Natural killer cell treated with Interleukin-12 subunit alpha and Interleukin-12 subunit beta and Interleukin-15 and Interleukin-18, amount 100 ng/mL, for 72 hours (primary cell): ENCODE data around the gene KLHL29. TPM values are rescaled to one million over a fixed set of nuclear protein-coding genes. Genes with fewer than 3 reads are reported as not detected.

Experiments used
- ATAC-seq, 2 donors: fragments of 150-1000 bp; cut with Tn5 transposase in 1 of 2; sonication (Bioruptor Pico), chemical (Tn5 transposase) in 1 of 2; 2 replicates each; pipeline ENCODE4 v1.10.0; 2021
- DNase-seq: peaks from one replicate; pipeline ENCODE4 v3.0.0; 2022; ENCODE audit warnings: low spot score
- H3K27ac Mint-ChIP-seq, 2 donors: 1 replicate in 1 of 2; 2 replicates in 1 of 2; pipeline ENCODE4 v1.8.0; 2022; ENCODE audit warnings: mixed read lengths in 2 of 2, mild to moderate bottlenecking in 1 of 2, moderate library complexity in 1 of 2
- H3K27me3 Mint-ChIP-seq, 2 donors: 1 replicate in 1 of 2; 2 replicates in 1 of 2; pipeline ENCODE4 v1.8.0; 2022; ENCODE audit warnings: mixed read lengths in 2 of 2
- H3K36me3 Mint-ChIP-seq: one replicate; pipeline ENCODE4 v1.8.0; 2022; ENCODE audit warnings: mixed read lengths
- H3K4me1 Mint-ChIP-seq, 2 donors: 1 replicate in 1 of 2; 2 replicates in 1 of 2; pipeline ENCODE4 v1.8.0; 2022; ENCODE audit warnings: low read depth in 2 of 2, mixed read lengths in 2 of 2, mild to moderate bottlenecking in 1 of 2
- H3K4me3 Mint-ChIP-seq: one replicate; pipeline ENCODE4 v1.8.0; 2022; ENCODE audit warnings: mixed read lengths
- H3K9me3 Mint-ChIP-seq: 2 replicates; pipeline ENCODE4 v1.8.0; 2022; ENCODE audit warnings: mixed read lengths
- total RNA-seq, 2 donors: library from RNA; stranded (reverse); gene quantifications; one replicate each; pipeline ENCODE4 v1.2.3, GENCODE V29; 2022

The KLHL29 gene
- total RNA-seq, 2 donors from 2014 or later, result 0.11 to 0.12 TPM

DNA sequence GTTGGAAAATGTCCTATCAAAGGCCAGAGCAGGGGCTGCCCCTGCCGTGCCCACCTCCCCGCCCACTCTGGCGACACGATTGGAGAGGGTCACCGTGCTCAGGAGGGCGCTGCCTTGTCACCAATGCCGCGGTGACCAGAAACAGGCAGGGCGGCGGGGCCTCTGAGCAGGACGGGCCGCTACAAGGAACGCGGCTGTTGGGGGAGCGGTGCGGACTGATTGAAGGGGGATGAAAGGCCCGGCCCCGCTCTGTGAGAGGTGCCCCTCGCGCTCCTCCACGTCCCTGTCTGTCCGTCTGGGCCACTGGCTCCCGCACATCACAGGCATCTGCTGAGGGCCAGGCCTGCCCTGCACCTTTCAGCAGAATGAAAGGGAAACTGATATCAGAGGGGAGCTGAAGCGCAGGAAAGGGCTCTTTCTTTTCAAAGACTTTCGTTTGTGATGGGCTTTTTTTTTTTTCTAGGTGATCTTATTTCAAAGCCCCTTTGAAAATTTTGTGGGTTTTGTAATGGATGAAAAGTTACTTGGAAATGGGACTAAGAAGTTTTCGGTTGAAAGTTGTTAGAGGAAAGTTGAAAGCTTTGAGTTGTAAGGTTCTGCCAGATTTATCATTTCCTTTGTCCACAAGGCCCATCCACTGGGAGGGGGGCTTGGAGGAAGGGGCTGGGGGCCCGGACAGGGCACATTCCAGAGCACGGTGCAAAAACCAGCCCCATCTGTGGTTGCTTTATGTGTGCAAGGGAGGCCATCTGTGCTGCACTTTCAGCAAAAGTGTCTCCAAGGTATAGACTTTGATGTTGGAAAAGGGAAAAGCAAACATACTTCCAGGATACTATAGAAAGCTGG, 244.2 kb downstream of the KLHL29 start:
- Mint-ChIP-seq H3K36me3 (no peaks in the 10 kb centered on the region), H3K9me3 (peaks cover 3% of the 10 kb centered on the region), H3K4me3 (no peak overlapping the region), H3K27me3 (no peaks in the 10 kb centered on the region), H3K27ac (no peak overlapping the region), H3K4me1 (no peaks in the 10 kb centered on the region)
- ATAC-seq, result no peak
- no peak for DNase-seq

DNA sequence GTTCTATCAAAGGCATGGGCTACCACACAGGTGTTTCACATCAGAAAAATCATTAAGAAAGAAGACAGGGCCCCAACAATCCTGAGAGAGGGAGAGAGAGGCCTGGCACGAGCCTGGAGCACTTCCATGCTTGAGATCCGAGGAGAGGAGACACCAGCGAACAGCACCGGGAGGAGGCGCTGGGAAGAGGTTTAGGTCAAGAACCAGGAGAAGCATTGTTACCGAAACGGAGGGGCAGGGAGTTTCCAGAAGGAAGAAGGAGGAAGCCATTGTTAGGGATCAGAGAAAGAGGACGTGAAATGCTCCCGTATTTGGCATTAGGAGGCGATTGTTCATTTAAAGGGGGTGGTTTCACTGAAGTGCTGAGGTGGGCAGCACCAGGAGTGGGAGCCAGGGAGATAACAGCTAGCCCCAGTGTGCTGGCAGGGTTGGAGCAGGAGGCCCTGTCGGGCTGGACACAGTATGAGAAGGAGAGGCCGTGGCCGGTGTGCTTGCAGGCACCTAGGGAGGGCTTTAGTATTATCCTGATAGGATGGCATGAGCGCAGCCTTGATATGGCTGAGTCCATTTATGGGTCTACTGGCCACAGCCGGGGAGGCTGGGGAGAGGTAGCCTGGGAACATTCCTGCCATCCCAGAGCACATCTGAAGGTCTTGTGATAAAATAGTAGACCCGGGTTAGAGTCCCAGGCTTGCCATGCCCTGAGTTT, 244.9 kb downstream of the KLHL29 start:
- ATAC-seq (no peak), DNase-seq (peak; percentile 13)
- H3K27ac Mint-ChIP-seq, result no peak overlapping the region
- H3K27me3 Mint-ChIP-seq, result no peaks in the 10 kb centered on the region
- H3K4me3 Mint-ChIP-seq, result no peak overlapping the region
- H3K9me3 Mint-ChIP-seq, result no peaks in the 10 kb centered on the region
- H3K36me3 Mint-ChIP-seq, result no peaks in the 10 kb centered on the region
- no peaks in the 10 kb centered on the region for H3K4me1 Mint-ChIP-seq

DNA sequence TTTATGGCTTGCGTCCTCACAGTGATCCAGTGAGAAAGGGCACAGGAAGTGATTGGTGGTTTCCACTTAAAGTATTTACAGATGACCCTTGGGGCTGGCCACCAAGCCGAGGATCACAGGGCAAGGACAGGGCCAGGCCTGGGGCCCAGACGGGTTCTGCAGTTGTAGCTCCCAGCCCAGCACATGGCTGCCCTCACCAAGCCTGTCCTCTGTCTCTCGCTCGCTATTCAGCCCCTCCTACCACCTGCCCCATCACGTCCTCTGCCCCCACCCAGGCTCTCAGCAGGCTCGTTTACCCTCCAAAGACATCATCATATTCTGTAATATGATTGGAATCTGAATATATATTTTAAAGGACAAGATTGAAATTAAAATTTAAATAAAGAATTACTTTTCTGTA, 246.0 kb downstream of the KLHL29 start:
- H3K9me3 Mint-ChIP-seq, result no peaks in the 10 kb centered on the region
- DNase-seq, result no peak
- no peak overlapping the region for H3K4me3 Mint-ChIP-seq
- ATAC-seq, result no peak
- no peaks in the 10 kb centered on the region for H3K27me3 Mint-ChIP-seq
- H3K36me3 Mint-ChIP-seq, result no peaks in the 10 kb centered on the region
- no peak overlapping the region for H3K27ac Mint-ChIP-seq
- no peaks in the 10 kb centered on the region for H3K4me1 Mint-ChIP-seq

DNA sequence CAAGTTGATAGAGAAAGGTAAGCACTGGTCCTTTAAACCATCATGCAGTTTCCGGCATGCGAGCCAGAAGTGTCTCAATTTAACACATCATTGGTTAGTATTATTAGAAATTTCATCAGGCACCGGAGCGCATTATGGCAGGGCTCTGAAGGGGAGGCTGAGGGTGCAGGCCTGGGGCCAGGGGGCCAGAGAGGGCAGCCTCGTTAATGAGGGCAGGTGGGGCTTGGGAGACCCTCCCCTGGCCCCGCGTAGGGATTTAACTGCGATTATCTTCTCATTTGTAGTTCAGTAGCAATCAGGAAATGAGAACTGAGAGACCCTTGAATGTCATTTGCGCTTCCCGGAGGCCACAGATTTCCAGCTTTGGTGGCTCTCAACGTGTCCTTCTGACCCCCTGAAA, 246.4 kb downstream of the KLHL29 start:
- Mint-ChIP-seq H3K4me3 (no peak overlapping the region), H3K9me3 (no peaks in the 10 kb centered on the region), H3K4me1 (no peaks in the 10 kb centered on the region), H3K27me3 (no peaks in the 10 kb centered on the region), H3K36me3 (no peaks in the 10 kb centered on the region), H3K27ac (no peak overlapping the region)
- ATAC-seq (no peak), DNase-seq (no peak)

DNA sequence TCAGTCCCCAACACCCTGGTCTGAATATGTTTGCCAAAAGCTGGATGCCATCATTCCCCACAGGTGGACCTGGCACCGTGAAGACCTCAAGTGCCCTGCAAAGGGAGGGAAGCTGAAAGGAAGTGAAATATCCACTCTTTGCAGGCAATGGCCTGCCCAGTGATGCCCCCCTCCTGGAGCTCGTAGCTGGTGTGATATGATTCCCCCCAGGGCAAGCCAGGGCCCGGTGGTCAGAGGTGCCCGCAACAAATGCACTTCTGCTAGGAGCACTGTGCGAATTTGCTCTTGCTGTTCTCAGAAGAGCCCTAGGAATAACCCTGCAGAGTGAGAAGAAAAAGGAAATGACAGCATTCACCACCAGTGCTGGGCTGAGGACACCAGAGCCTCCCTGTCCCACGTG, 247.4 kb downstream of the KLHL29 start:
- no peak overlapping the region for H3K4me3 Mint-ChIP-seq
- H3K36me3 Mint-ChIP-seq, result no peaks in the 10 kb centered on the region
- no peak overlapping the region for H3K27ac Mint-ChIP-seq
- no peaks in the 10 kb centered on the region for H3K9me3 Mint-ChIP-seq
- no peaks in the 10 kb centered on the region for H3K27me3 Mint-ChIP-seq
- ATAC-seq (no peak), DNase-seq (no peak)
- no peaks in the 10 kb centered on the region for H3K4me1 Mint-ChIP-seq

DNA sequence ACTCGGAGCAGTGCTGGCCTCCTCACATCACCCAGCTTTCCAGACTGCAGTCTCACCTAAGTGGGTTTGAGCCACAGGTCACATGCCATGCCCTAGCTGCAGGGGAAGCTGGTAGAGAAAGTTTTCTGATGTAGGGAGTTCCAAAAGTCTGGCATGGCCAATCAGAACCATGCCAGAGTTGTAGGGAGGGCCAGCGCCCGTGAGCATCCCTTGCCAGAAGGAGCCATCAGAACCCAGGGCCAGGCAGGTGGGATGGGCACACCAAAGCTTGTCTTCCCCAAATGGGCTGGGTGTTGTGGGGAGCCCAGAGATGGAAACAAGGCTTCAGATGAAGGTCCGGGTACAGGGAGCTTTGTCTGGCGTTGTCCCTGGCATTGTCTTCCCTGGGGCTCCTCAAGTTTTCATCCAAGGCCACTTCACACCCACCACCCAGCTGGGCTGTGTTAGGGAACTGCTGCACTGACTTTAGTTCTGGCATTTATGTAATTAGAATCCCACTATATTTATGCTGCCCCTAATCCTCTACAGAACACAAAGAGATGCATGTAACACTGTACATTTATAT, 247.9 kb downstream of the KLHL29 start:
- Mint-ChIP-seq H3K4me1 (no peaks in the 10 kb centered on the region), H3K27ac (no peak overlapping the region), H3K4me3 (no peak overlapping the region), H3K9me3 (no peaks in the 10 kb centered on the region), H3K36me3 (no peaks in the 10 kb centered on the region), H3K27me3 (no peaks in the 10 kb centered on the region)
- DNase-seq, result no peak
- no peak for ATAC-seq

DNA sequence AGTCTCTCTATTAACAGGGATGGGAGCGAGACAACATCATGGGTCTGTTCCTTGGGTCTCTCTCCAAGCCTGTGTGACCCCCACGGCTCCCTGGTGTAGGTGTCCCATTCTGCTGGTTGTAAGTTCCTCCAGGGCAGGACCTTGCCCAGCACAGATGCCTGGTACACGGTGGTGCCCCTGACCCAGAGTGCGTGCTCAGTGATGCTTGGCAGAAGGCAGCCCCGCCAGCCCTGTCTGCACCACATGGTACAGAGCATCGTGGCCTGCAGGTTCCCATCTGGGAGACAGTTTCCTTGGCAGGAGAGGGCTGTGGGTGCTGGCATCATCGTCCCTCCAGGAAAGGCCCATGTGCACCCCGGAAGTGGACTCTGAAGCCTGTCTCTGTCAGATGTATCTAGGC, 249.0 kb downstream of the KLHL29 start:
- no peak for ATAC-seq
- H3K36me3 Mint-ChIP-seq, result no peaks in the 10 kb centered on the region
- H3K27me3 Mint-ChIP-seq, result no peaks in the 10 kb centered on the region
- no peak overlapping the region for H3K27ac Mint-ChIP-seq
- no peaks in the 10 kb centered on the region for H3K4me1 Mint-ChIP-seq
- no peaks in the 10 kb centered on the region for H3K9me3 Mint-ChIP-seq
- H3K4me3 Mint-ChIP-seq, result no peak overlapping the region
- no peak for DNase-seq

DNA sequence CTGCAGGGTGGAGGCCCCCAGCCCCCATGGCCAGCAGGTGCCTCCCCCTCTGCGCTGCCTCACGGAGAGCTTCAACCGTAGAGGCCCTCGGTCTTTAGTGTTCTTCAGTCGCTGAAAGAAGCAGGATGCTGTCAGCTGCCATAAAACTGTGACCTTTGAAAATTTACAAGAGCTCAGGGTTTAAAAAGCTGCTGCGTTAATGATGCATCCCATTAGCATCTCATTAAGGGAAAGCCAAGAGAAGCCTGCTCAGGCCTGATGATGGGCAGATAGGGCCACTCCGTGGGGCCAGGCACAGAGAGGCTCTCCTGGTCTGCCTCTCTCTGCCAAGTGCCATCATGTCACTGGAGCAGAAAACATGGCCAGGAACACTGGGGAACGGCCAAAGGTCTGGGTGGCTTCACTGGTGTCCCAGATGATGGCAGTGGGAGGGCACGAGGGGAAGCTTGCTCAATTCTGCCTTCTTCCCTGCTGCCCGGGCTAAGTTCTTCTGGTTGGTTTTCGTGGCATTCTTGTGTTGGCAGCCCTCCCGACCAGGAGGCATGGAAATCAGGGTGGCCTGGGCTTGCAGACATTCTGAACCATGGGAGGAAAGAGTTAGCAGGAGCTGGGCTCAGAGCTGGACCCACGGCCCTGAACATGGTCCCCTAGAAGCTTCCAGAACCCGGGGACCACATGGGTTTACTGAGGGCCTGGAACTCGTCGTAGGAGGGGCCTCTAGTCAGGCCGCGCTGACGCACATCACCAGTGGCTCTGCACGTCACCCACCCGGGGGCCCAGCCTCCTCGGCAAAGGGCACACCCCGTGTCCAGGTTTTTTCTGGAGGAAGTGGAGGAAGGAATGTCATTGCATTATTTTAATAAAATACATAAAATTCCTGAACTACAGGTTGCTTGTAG, 250.7 kb downstream of the KLHL29 start:
- Mint-ChIP-seq H3K9me3 (no peaks in the 10 kb centered on the region), H3K4me1 (no peaks in the 10 kb centered on the region), H3K27ac (no peak overlapping the region), H3K4me3 (no peak overlapping the region), H3K27me3 (no peaks in the 10 kb centered on the region), H3K36me3 (no peaks in the 10 kb centered on the region)
- DNase-seq (no peak), ATAC-seq (no peak)

DNA sequence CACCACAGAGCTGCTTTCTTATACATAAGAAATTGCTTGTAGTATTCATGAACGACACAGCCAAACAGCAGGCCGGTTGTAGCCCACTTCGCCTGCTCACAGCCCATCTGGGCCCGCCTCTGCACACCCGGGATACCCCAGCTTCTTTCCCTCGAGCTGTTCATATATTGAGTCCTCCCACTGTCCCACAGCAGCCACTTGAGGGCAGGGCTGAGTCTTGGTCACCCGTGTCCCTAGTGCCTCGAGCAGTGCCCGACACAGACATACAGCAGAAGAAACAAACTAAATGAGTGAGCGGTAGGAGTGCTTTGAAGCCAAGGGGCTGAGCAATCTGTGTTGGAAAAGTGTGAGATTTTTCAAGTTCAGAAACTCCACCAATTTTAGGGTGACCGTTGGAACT, 251.4 kb downstream of the KLHL29 start:
- Mint-ChIP-seq H3K9me3 (no peaks in the 10 kb centered on the region), H3K36me3 (no peaks in the 10 kb centered on the region), H3K27ac (no peak overlapping the region), H3K27me3 (no peaks in the 10 kb centered on the region), H3K4me3 (no peak overlapping the region), H3K4me1 (no peaks in the 10 kb centered on the region)
- ATAC-seq, result no peak
- DNase-seq, result no peak

DNA sequence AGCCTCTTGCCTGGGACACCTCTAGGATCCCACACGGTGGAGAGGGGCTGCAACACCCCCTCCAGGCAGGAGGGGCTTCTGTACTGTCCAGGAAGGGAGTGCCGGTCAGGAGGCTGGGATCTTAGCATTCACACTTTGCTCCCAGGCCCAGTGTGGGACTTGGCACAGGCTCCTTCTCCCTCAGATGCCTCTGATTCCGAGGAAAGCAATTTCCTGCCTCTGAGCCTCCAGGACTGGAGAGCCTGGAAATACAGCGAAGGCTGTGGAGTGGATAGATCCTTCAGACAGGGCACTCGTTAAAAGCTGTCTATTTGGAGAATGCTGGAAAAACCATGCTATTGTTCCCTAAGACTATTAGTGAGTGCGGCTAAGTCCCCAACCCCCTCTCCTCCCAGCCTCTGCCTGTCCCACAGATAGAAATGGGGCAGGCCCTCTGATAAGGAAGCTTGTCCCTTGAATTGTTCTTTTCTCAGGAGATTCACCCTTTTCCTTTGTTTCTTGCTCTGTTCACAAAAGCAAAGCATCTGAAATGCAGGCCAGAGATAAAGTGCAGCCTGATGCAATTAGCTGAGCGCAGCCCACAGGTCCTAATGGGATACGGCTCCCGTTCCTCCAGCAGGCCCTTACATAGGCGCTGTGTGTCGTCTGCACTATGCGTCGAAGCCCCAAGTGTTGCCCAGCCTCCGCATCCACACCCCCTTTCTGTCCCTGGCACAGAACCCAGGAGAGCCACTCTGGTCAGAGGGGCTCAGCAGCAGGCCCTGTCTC, 252.2 kb downstream of the KLHL29 start:
- no peaks in the 10 kb centered on the region for H3K27me3 Mint-ChIP-seq
- H3K9me3 Mint-ChIP-seq, result no peaks in the 10 kb centered on the region
- no peak for ATAC-seq
- no peak for DNase-seq
- H3K4me1 Mint-ChIP-seq, result no peaks in the 10 kb centered on the region
- H3K27ac Mint-ChIP-seq, result no peak overlapping the region
- no peak overlapping the region for H3K4me3 Mint-ChIP-seq
- no peaks in the 10 kb centered on the region for H3K36me3 Mint-ChIP-seq

DNA sequence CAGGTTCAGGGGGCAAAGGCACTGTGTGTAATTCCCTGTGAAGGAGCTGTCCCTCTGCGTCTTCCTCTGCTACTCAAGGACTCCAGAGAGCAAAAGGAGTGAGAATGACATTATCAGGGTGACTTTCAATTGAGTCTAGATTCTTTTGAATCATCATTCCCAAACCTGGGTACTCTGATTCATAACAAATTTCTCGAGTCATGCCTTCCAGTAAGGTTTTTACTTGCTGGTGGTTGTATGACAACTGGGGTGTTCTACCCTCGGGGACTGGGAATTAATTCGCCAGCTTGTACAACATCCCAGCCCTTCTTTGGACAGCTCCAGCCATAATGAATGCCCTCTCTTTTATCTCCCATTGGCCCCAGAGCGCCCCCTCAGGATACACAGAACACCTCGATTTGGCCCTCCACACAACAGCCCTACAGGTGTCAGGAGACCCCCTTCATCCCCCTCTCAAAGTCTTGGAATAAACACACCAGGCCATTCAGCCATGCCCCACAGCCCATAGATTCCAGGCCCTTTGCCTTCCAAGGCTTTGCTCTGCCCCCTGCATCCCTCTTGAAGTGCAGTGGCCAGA, 254.5 kb downstream of the KLHL29 start:
- ATAC-seq (no peak), DNase-seq (no peak)
- no peak overlapping the region for H3K27ac Mint-ChIP-seq
- H3K4me3 Mint-ChIP-seq, result no peak overlapping the region
- H3K4me1 Mint-ChIP-seq, result no peaks in the 10 kb centered on the region
- H3K9me3 Mint-ChIP-seq, result no peaks in the 10 kb centered on the region
- H3K27me3 Mint-ChIP-seq, result no peaks in the 10 kb centered on the region
- H3K36me3 Mint-ChIP-seq, result no peaks in the 10 kb centered on the region

DNA sequence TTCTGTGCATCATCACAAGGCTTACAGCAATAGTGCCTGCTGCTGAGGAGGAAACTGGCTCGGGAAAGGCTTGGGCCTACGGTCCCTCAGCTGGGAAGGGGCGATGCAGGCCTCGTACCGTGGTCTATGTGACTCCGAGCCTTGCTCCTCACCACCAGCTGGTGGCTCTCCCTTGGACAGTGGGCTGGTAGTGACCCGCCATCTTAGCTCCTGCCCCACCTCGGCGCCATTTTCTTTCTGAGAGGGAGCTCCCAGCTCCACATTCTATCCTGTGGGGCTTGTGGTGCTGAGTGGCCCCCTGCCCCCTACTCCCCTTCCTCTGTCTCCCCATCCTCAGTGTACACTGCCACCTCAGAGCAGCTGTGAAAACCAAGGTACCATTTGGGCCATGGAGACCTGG, 255.7 kb downstream of the KLHL29 start:
- Mint-ChIP-seq H3K4me1 (no peaks in the 10 kb centered on the region), H3K27ac (no peak overlapping the region), H3K27me3 (no peaks in the 10 kb centered on the region), H3K4me3 (no peak overlapping the region), H3K9me3 (no peaks in the 10 kb centered on the region), H3K36me3 (no peaks in the 10 kb centered on the region)
- ATAC-seq (no peak), DNase-seq (no peak)

DNA sequence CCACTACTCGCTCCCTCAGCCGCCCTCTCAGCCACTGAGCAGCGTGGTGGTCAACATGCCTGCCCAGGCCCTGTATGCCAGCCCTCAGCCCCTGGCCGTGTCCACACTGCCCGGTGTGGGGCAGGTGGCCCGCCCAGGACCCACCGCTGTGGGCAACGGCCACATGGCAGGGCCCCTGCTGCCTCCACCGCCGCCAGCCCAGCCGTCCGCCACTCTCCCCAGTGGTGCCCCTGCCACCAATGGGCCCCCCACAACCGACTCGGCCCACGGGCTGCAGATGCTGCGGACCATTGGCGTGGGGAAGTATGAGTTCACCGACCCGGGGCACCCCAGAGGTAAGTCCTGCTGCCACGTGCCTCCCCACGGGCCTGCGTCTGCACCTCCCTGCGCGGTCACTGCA, 257.5 kb downstream of the KLHL29 start:
- H3K9me3 Mint-ChIP-seq, result no peaks in the 10 kb centered on the region
- no peaks in the 10 kb centered on the region for H3K4me1 Mint-ChIP-seq
- no peaks in the 10 kb centered on the region for H3K36me3 Mint-ChIP-seq
- ATAC-seq (peak in 1 of 2 donors; percentile 22), DNase-seq (no peak)
- H3K27ac Mint-ChIP-seq, result no peak overlapping the region
- no peaks in the 10 kb centered on the region for H3K27me3 Mint-ChIP-seq
- H3K4me3 Mint-ChIP-seq, result no peak overlapping the region
